ENCODE data around the gene TOR2A. TPM values are rescaled to one million over a fixed set of nuclear protein-coding genes. Genes with fewer than 3 reads are reported as not detected.

The TOR2A gene
- total RNA-seq, 1 donor from 2014 or later: 29.1 TPM

- no peak overlapping the region for H3K27ac Mint-ChIP-seq (ENCODE audit: unreplicated experiment)
- no peaks in the 10 kb centered on the region for H3K9me3 Mint-ChIP-seq (ENCODE audit: unreplicated experiment)
- peaks cover 53% of the 10 kb centered on the region for H3K36me3 Mint-ChIP-seq (ENCODE audit: low read depth, unreplicated experiment)
- no peak for DNase-seq (ENCODE audit: low spot score)
- TF ChIP-seq CTCF (IDR thresholded peaks at IDR 0.05; ENCODE audit: unreplicated experiment): no peak
- no peak overlapping the region for H3K4me3 Mint-ChIP-seq (ENCODE audit: unreplicated experiment)
- H3K27me3 Mint-ChIP-seq (ENCODE audit: unreplicated experiment): peaks cover 3% of the 10 kb centered on the region
- H3K4me1 Mint-ChIP-seq (ENCODE audit: unreplicated experiment): peaks cover 3% of the 10 kb centered on the region
These were observed 52.5 kb downstream of the TOR2A start for GRCh38 chr9:127682351-127683136.

Other genes starting within 250 kb of the TOR2A start
- gene STXBP1, start 123.0 kb downstream of the TOR2A start, total RNA-seq (ENCODE audit: unreplicated experiment): 113 TPM
- gene CFAP157, start 28.3 kb downstream of the TOR2A start, total RNA-seq (ENCODE audit: unreplicated experiment): 0.85 TPM
- gene PTRH1, start 19.6 kb downstream of the TOR2A start, total RNA-seq (ENCODE audit: unreplicated experiment): 15.3 TPM
- 0.08 TPM for gene TTC16, start 19.2 kb downstream of the TOR2A start, total RNA-seq (ENCODE audit: unreplicated experiment)
- gene SH2D3C, start 43.4 kb upstream of the TOR2A start, total RNA-seq (ENCODE audit: unreplicated experiment): 137 TPM
- 188 TPM for gene CDK9, start 50.7 kb upstream of the TOR2A start, total RNA-seq (ENCODE audit: unreplicated experiment)
- 51.3 TPM for gene FPGS, start 67.6 kb upstream of the TOR2A start, total RNA-seq (ENCODE audit: unreplicated experiment)
- gene ENG, start 119.4 kb upstream of the TOR2A start, total RNA-seq (ENCODE audit: unreplicated experiment): 113 TPM
- gene AK1, start 142.4 kb upstream of the TOR2A start, total RNA-seq (ENCODE audit: unreplicated experiment): 63.3 TPM
- gene ST6GALNAC6, start 164.3 kb upstream of the TOR2A start, total RNA-seq (ENCODE audit: unreplicated experiment): 80.0 TPM
- 25.0 TPM for gene ST6GALNAC4, start 181.7 kb upstream of the TOR2A start, total RNA-seq (ENCODE audit: unreplicated experiment)
- gene PIP5KL1, start 195.5 kb upstream of the TOR2A start, total RNA-seq (ENCODE audit: unreplicated experiment): 2.4 TPM
- gene DPM2, start 202.6 kb upstream of the TOR2A start, total RNA-seq (ENCODE audit: unreplicated experiment): 31.5 TPM
- gene EEIG1, start 245.7 kb upstream of the TOR2A start, total RNA-seq (ENCODE audit: unreplicated experiment): 27.3 TPM

Data from endothelial cell (in vitro differentiated cells).